ENCODE data around the gene B2M. TPM values are rescaled to one million over a fixed set of nuclear protein-coding genes. Genes with fewer than 3 reads are reported as not detected.

B2M gene
- total and polyA plus RNA-seq, 2 donors (not counting 1 experiment from before 2014, with no cell fraction given) = 3,981 to 17,989 TPM

- peak; percentile 32 for ATAC-seq (ENCODE audit: low read depth)
Observed at GRCh38 chr15:44711743-44712345, 527 bp downstream of the B2M start.

More at GRCh38 chr15:44711743-44712345, 527 bp downstream of the B2M start:
- DNase-seq = peak; percentile 83
- Mint-ChIP-seq H3K27me3 (no peaks in the 10 kb centered on the region), H3K27ac (peak overlapping the region; percentile 100), H3K9me3 (ENCODE audit: insufficient read depth) (no peaks in the 10 kb centered on the region), H3K4me3 (peak overlapping the region; percentile 99), H3K4me1 (peaks cover 47% of the 10 kb centered on the region)
- H3K4me2 ChIP-seq (replicated peaks; ENCODE audit: low read depth, low read length, poor library complexity, severe bottlenecking) = peak overlapping the region; percentile 76
- peaks cover 42 to 49% of the 10 kb centered on the region in 2 donors for H3K4me1 ChIP-seq (ENCODE audit: control insufficient read depth in 2 of 2, insufficient read depth in 2 of 2, low read length in 2 of 2)
- H3K27me3 ChIP-seq (replicated peaks in 1 of 4; ENCODE audit: control extremely low read depth in 1 of 4, control insufficient read depth in 3 of 4, insufficient read depth in 4 of 4, low read length in 3 of 4) = no peaks in the 10 kb centered on the region
- intact Hi-C loops (cut with micrococcal nuclease) = loop anchor here (1.0 to 5.0 kb wide), 4 partner anchors 14 to 285 kb away; partner anchors contain the start of genes CTDSPL2 and EIF3J
- under 1% methylated on average over 42 of the region's 46 CpGs for WGBS (ENCODE audit: insufficient coverage)
- peak overlapping the region; percentile 99 to 100 for H3K27ac ChIP-seq (ENCODE audit: low read length in 2 of 2)
- H3K4me3 ChIP-seq (ENCODE audit: control extremely low read depth in 1 of 5, extremely low read depth in 1 of 5, insufficient read depth in 1 of 5, low read depth in 2 of 5, low read length in 4 of 5) = peak overlapping the region; percentile 90 to 100 (median 100)
- ChIA-PET CTCF (interaction anchor here (1.2 to 15.6 kb wide), 9 partner anchors 10 to 69 kb away, joined by 3 to 529 read pairs (median 11); partner anchors contain the start of genes SPG11 and TRIM69), POLR2A (interaction anchor here (0.6 to 34.6 kb wide), 7 partner anchors 17 to 127 kb away, joined by 3 to 819 read pairs (median 35); partner anchors contain the start of genes SPG11 and TRIM69)
- peaks cover 55% of the 10 kb centered on the region for H4K20me1 ChIP-seq (ENCODE audit: control insufficient read depth, insufficient read depth, low read length, poor library complexity, severe bottlenecking)
- TF ChIP-seq CTCF (IDR thresholded peaks at IDR 0.05) (no peak), EZH2 (IDR thresholded peaks at IDR 0.05; ENCODE audit: borderline replicate concordance, insufficient read depth, low read depth, low read length, poor library complexity, severe bottlenecking) (no peak)
- peaks cover 7 to 60% of the 10 kb centered on the region in 2 experiments for H3K36me3 ChIP-seq (replicated peaks in 1 of 2; ENCODE audit: control extremely low read depth in 1 of 2, control insufficient read depth in 1 of 2, extremely low read depth in 1 of 2, insufficient read depth in 2 of 2, low read length in 1 of 2)
- H3K9me3 ChIP-seq (ENCODE audit: control extremely low read depth in 1 of 3, control insufficient read depth in 2 of 3, insufficient read depth in 1 of 3, low read length in 2 of 3) = no peaks in the 10 kb centered on the region
- H3K79me2 ChIP-seq (ENCODE audit: control insufficient read depth, insufficient read depth, low read length) = peaks cover 94% of the 10 kb centered on the region
- peak overlapping the region; percentile 99 for H3K9ac ChIP-seq (ENCODE audit: low read length)
- H2AFZ ChIP-seq (ENCODE audit: insufficient read depth, low read depth, low read length, poor library complexity, severe bottlenecking) = no peak overlapping the region
